ENCODE data around the gene SLC35F3. TPM values are rescaled to one million over a fixed set of nuclear protein-coding genes. Genes with fewer than 3 reads are reported as not detected.

Gene SLC35F3
- total RNA-seq, 1 experiment from 2014 or later, result 3.3 TPM

- BruUV-seq (replicated peaks), result no TSS peak
- DNase-seq (ENCODE audit: unreplicated experiment), result peak; percentile 82
- intact Hi-C loops (cut with micrococcal nuclease), result loop anchor here (1.0 to 10.0 kb wide), 6 partner anchors 46 to 932 kb away; partner anchors contain the start of genes COA6 and TARBP1
- ChIA-PET CTCF (interaction anchor here (0.6 to 11.9 kb wide), 51 partner anchors 9 to 1706 kb away, joined by 3 to 233 read pairs (median 5); partner anchors contain the start of gene COA6), POLR2A (interaction anchor here (0.7 to 1.5 kb wide), 3 partner anchors 47 to 966 kb away, joined by 3 to 8 read pairs (median 3); partner anchors contain the start of gene COA6)
- peaks cover 6% of the 10 kb centered on the region for H3K4me1 Mint-ChIP-seq (ENCODE audit: insufficient read depth, unreplicated experiment)
- peaks cover 14% of the 10 kb centered on the region for H3K27me3 Mint-ChIP-seq (ENCODE audit: insufficient read depth, unreplicated experiment)
- no peaks in the 10 kb centered on the region for H3K9me3 Mint-ChIP-seq (ENCODE audit: unreplicated experiment)
- H3K36me3 Mint-ChIP-seq (ENCODE audit: insufficient read depth, unreplicated experiment), result no peaks in the 10 kb centered on the region
- TF ChIP-seq CTCF (IDR thresholded peaks at IDR 0.05; ENCODE audit: unreplicated experiment), result peak; percentile 84
- H3K27ac Mint-ChIP-seq (ENCODE audit: low read depth, unreplicated experiment), result no peak overlapping the region
- no peak overlapping the region for H3K4me3 Mint-ChIP-seq (ENCODE audit: unreplicated experiment)
Observed at GRCh38 chr1:234326497-234327366, 422.3 kb downstream of the SLC35F3 start.

- intact Hi-C loops (cut with micrococcal nuclease), result loop anchor here (2.0 to 10.0 kb wide), 3 partner anchors 45 to 933 kb away; partner anchors contain the start of genes COA6 and TARBP1
- peaks cover 14% of the 10 kb centered on the region for H3K27me3 Mint-ChIP-seq (ENCODE audit: insufficient read depth, unreplicated experiment)
- H3K36me3 Mint-ChIP-seq (ENCODE audit: insufficient read depth, unreplicated experiment), result no peaks in the 10 kb centered on the region
- DNase-seq (ENCODE audit: unreplicated experiment), result no peak
- H3K27ac Mint-ChIP-seq (ENCODE audit: low read depth, unreplicated experiment), result no peak overlapping the region
- H3K9me3 Mint-ChIP-seq (ENCODE audit: unreplicated experiment), result peaks cover 7% of the 10 kb centered on the region
- peaks cover 10% of the 10 kb centered on the region for H3K4me1 Mint-ChIP-seq (ENCODE audit: insufficient read depth, unreplicated experiment)
- H3K4me3 Mint-ChIP-seq (ENCODE audit: unreplicated experiment), result no peak overlapping the region
- TF ChIP-seq CTCF (IDR thresholded peaks at IDR 0.05; ENCODE audit: unreplicated experiment), result no peak
- BruUV-seq (replicated peaks), result no TSS peak
- ChIA-PET POLR2A (interaction anchor here (0.6 to 1.5 kb wide), 5 partner anchors 9 to 967 kb away, joined by 3 to 8 read pairs (median 3); partner anchors contain the start of gene COA6), CTCF (interaction anchor here (0.6 to 11.9 kb wide), 39 partner anchors 10 to 1873 kb away, joined by 3 to 233 read pairs (median 4); partner anchors contain the start of gene COA6)
Observed at GRCh38 chr1:234327577-234328164, 423.2 kb downstream of the SLC35F3 start.

- POLR2A ChIA-PET, result interaction anchor here (0.9 to 3.5 kb wide), 4 partner anchors 11 to 167 kb away, joined by 3 to 13 read pairs (median 6); partner anchors contain the start of gene COA6
- intact Hi-C loops (cut with micrococcal nuclease), result no loop called here
- Mint-ChIP-seq H3K4me3 (ENCODE audit: unreplicated experiment) (no peak overlapping the region), H3K27ac (ENCODE audit: low read depth, unreplicated experiment) (no peak overlapping the region), H3K4me1 (ENCODE audit: insufficient read depth, unreplicated experiment) (peaks cover 10% of the 10 kb centered on the region), H3K9me3 (ENCODE audit: unreplicated experiment) (peaks cover 9% of the 10 kb centered on the region), H3K36me3 (ENCODE audit: insufficient read depth, unreplicated experiment) (no peaks in the 10 kb centered on the region), H3K27me3 (ENCODE audit: insufficient read depth, unreplicated experiment) (no peaks in the 10 kb centered on the region)
- TF ChIP-seq CTCF (IDR thresholded peaks at IDR 0.05; ENCODE audit: unreplicated experiment), result no peak
- peak; percentile 63 for DNase-seq (ENCODE audit: unreplicated experiment)
- BruUV-seq (replicated peaks), result no TSS peak
- CTCF ChIA-PET, result interaction anchor here (0.6 to 11.9 kb wide), 4 partner anchors 11 to 775 kb away, joined by 3 to 233 read pairs (median 6); no protein-coding TSS in a partner anchor
Observed at GRCh38 chr1:234330843-234331215, 426.4 kb downstream of the SLC35F3 start.

- Mint-ChIP-seq H3K27ac (ENCODE audit: low read depth, unreplicated experiment) (no peak overlapping the region), H3K27me3 (ENCODE audit: insufficient read depth, unreplicated experiment) (no peaks in the 10 kb centered on the region), H3K9me3 (ENCODE audit: unreplicated experiment) (peaks cover 16% of the 10 kb centered on the region), H3K36me3 (ENCODE audit: insufficient read depth, unreplicated experiment) (no peaks in the 10 kb centered on the region), H3K4me1 (ENCODE audit: insufficient read depth, unreplicated experiment) (peaks cover 10% of the 10 kb centered on the region), H3K4me3 (ENCODE audit: unreplicated experiment) (no peak overlapping the region)
- CTCF ChIA-PET, result interaction anchor here (2.0 to 11.9 kb wide), 2 partner anchors 22 to 218 kb away, joined by 9 to 233 read pairs; no protein-coding TSS in a partner anchor
- POLR2A ChIA-PET, result interaction anchor here (0.9 to 3.5 kb wide), 4 partner anchors 11 to 42 kb away, joined by 3 to 13 read pairs (median 6); partner anchors contain the start of gene COA6
- BruUV-seq (replicated peaks), result no TSS peak
- no peak for TF ChIP-seq CTCF (IDR thresholded peaks at IDR 0.05; ENCODE audit: unreplicated experiment)
- intact Hi-C loops (cut with micrococcal nuclease), result no loop called here
- DNase-seq (ENCODE audit: unreplicated experiment), result peak; percentile 91
Observed at GRCh38 chr1:234331507-234331906, 427.0 kb downstream of the SLC35F3 start.
